ENCODE results near the gene OGFOD2. TPM values are rescaled to one million over a fixed set of nuclear protein-coding genes. Genes with fewer than 3 reads are reported as not detected.

The OGFOD2 gene
- polyA plus RNA-seq, 6 donors from 2014 or later, result 9.4 to 20.4 (median 14.2) TPM

DNA sequence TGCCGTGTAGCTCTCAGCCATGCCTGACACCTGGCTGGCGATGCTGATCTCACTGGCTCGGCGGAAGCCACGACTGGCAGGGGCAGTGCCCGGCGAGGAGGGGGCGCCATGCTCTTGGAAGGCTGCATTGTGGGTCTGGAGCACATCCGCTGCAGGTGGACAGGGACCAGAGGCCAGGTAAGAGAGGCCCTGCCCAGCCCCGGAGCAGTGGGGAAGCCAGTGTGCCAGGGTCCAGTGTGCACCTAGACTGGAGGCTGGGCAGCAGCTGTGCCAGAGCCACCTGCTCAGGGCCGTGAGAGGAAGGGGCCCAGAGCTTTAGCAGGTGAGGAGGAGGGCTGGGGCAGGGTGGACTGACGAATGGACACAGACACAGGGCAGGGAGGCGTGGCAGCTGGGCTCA lies 15.5 kb downstream of the OGFOD2 start:
- DNase-seq (no peak), ATAC-seq (ENCODE audit: low read depth in 2 of 2) (no peak)
- H3K36me3 Mint-ChIP-seq, result no peaks in the 10 kb centered on the region
- H3K9me3 Mint-ChIP-seq, result no peaks in the 10 kb centered on the region
- H3K4me1 Mint-ChIP-seq, result no peaks in the 10 kb centered on the region
- no peak overlapping the region for H3K27ac Mint-ChIP-seq
- no peaks in the 10 kb centered on the region for H3K27me3 Mint-ChIP-seq
- no peak overlapping the region for H3K4me3 Mint-ChIP-seq

DNA sequence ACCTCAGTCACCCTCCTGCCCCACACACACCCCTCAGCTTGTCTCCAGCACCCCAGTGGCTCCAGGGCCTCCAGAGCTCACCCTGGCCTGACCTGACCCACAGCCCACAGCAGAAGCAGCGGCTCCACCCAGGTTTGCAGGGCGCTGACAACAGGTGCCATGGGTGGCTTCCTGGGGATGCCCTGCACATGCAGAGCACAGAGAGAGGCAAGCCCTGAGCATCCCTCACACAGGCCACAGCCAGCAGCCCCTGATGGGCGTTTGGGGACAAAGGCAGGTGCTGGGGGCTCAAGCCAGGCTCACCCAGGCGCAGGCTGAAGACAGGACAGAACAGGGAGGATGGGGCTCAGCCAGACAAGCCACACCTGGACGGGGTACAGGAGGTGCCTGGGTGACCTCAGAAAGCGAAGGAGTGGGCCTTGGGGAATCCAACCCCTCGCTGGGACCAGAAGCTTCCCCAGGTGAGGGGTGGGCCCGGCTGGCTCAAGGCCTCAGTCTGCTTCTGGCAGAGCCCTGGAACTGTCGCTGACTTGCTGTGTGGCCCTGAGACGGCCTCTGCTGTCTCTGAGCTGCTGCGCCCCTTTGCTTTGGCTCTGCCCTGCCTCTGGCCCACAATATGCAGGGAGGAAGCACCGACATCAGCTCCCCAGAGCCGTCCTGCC lies 16.0 kb downstream of the OGFOD2 start:
- Mint-ChIP-seq H3K4me1 (no peaks in the 10 kb centered on the region), H3K9me3 (no peaks in the 10 kb centered on the region), H3K4me3 (peak overlapping the region in 1 of 8 donors; percentile 15), H3K36me3 (no peaks in the 10 kb centered on the region), H3K27me3 (no peaks in the 10 kb centered on the region), H3K27ac (no peak overlapping the region)
- ATAC-seq (ENCODE audit: low read depth in 2 of 2) (no peak), DNase-seq (no peak)

DNA sequence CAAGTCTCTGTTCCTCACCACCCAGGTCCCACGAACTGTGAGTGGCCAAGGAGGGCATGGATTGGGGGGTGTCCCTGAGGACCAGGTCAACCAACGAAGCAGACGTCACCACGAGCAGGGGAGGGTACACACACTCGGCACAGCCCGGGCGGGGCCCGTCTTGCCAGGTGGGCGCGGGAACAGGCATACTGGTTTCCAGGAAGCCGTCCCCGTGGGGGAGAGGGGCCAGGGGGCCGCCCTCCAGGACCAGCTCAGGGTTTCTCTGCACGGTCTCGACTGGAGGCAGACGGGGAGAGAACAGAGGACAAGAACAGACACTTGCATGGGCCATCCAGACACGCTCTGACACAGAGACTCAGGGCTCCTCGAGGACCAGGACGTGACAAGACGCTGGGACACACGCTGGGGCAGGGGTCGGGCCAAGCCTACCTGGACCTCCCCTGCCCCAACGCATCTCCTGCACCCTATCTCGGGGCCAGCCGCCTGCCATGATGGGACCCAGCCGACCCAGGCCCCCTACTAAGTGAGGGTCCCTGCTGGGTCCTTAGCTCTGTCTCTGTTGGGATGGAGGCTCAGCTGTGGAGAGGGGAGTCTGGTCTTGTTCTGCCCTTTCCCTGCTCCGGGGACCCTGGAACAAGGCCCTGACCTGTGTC lies 16.7 kb downstream of the OGFOD2 start:
- no peak for DNase-seq
- no peak for ATAC-seq (ENCODE audit: low read depth in 2 of 2)
- H3K4me3 Mint-ChIP-seq, result no peak overlapping the region
- H3K36me3 Mint-ChIP-seq, result no peaks in the 10 kb centered on the region
- H3K27ac Mint-ChIP-seq, result no peak overlapping the region
- no peaks in the 10 kb centered on the region for H3K9me3 Mint-ChIP-seq
- H3K4me1 Mint-ChIP-seq, result no peaks in the 10 kb centered on the region
- H3K27me3 Mint-ChIP-seq, result no peaks in the 10 kb centered on the region

DNA sequence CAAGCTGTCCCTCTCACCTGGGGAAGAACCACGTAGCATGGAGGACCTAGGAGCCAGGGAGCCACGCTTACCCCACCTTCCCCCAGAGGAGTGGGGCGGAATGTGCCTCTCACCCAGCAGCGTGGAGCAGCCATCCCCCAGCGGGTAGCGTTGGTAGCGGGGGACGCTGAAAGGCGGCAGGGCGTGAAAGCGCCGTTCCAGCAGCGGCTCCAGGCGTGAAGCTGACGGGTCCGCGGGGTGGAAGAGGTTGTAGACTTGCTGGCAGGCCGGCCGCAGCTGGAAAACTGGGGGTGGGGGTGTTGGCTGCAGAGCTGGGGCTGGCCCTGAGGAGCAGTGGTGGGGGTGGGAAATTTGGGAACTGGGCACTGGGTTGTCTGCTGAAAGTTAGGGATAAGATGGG lies 17.3 kb downstream of the OGFOD2 start:
- H3K4me1 Mint-ChIP-seq, result no peaks in the 10 kb centered on the region
- H3K27me3 Mint-ChIP-seq, result no peaks in the 10 kb centered on the region
- no peak for ATAC-seq (ENCODE audit: low read depth in 2 of 2)
- no peaks in the 10 kb centered on the region for H3K36me3 Mint-ChIP-seq
- H3K9me3 Mint-ChIP-seq, result no peaks in the 10 kb centered on the region
- no peak overlapping the region for H3K4me3 Mint-ChIP-seq
- peak overlapping the region in 2 of 6 donors; percentile 51 to 57 for H3K27ac Mint-ChIP-seq
- DNase-seq, result no peak

DNA sequence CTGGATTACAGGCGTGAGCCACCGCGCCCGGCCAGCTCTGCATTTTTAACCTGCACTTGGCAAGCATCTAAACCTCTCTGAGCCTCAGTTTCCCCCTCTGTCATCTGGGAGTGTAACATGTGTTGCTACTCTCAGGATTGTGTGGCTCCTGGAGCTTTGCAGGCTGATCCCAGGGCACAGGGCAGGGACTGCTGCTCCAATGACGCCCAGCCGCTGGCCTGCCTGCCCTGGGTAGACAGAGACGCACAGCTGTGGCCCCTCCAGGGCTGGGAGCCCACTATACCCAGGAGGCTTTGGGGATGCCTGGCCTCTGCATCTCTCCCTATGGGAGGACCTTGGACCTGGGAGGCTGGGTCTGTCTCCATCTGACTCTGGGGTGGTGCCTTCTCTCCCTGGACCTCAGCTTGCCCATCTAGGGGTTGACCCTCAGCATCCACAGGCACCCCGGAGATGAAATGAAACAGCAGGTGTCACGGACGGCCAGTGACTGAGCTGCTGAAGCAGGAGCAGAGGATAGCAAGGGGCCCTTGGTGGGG lies 19.2 kb downstream of the OGFOD2 start:
- ATAC-seq (ENCODE audit: low read depth in 2 of 2) (no peak), DNase-seq (no peak)
- Mint-ChIP-seq H3K4me1 (no peaks in the 10 kb centered on the region), H3K4me3 (no peak overlapping the region), H3K27ac (peak overlapping the region in 1 of 6 donors; percentile 76), H3K27me3 (no peaks in the 10 kb centered on the region), H3K9me3 (no peaks in the 10 kb centered on the region), H3K36me3 (no peaks in the 10 kb centered on the region)

DNA sequence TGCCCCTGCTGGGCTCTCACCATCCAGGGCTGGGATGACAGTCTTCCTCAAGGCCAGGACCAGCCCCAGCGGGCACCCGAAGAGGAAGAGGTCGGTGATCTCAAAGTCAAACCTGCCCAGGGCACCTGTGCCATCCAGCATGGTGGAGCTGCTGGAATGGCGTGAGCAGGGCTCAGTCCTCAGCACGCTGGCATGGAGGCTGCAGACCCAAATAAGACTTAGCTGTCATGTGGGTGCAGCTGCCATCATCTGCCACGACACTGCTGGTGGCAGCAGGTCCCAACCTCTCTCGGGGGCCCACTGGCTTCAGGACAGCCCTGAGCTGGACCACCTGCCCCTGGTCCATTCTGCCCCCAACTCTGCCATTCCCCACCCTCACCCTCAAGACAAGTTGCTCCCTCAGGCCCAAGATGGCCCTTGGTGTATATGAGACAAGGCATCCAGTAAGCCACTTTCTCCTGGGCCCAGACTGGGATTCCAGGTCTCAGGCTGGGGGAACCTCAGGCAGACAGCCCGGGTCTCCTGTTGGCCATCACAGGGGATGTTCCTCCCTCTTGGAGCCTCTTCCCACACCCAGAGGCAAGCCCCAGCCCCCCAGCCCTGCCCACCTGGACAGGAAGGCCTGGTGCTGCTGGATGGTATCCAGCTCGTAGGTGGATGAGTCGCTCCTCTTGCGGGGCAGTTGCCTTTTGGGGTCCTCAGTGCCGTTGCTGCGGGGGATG lies 19.9 kb downstream of the OGFOD2 start:
- Mint-ChIP-seq H3K9me3 (no peaks in the 10 kb centered on the region), H3K27me3 (no peaks in the 10 kb centered on the region), H3K4me1 (no peaks in the 10 kb centered on the region), H3K36me3 (no peaks in the 10 kb centered on the region), H3K4me3 (no peak overlapping the region), H3K27ac (no peak overlapping the region)
- ATAC-seq (ENCODE audit: low read depth in 2 of 2) (no peak), DNase-seq (no peak)

DNA sequence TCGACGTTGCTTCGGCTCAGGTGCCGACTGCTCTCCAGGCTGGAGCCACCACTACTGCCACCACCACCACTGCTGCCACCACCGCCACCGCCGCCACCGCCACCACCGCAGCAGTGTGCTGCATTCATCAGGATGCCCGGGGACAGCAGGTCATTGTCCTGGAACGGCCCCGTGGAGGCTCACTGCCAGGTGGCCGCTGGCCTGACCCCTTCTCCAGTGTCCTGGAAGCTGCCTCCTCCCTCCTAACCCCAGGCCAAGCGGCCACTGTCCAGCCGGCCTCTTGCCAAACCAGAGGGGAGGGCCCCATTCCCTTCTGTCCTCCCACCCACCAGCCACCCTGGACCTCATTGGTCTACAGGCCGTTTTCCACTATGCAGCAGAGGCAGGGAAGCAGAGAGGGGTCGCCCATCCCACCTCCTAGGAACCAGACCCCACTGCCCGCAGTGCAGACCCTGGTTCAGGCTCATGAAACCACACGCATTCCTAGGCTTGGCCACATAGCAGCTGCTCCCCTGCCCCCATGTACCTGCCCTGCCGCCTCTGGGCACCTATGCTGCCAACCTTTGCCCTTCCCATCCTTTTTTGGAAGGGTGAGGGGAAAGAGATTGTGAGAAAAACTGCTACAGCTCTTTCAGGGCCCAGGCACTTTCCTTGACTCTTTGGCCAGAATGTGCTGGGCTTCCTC lies 20.6 kb downstream of the OGFOD2 start:
- Mint-ChIP-seq H3K27ac (peak overlapping the region in 1 of 6 donors; percentile 54), H3K4me3 (no peak overlapping the region), H3K36me3 (no peaks in the 10 kb centered on the region), H3K9me3 (no peaks in the 10 kb centered on the region), H3K27me3 (no peaks in the 10 kb centered on the region), H3K4me1 (no peaks in the 10 kb centered on the region)
- DNase-seq, result no peak
- ATAC-seq (ENCODE audit: low read depth in 2 of 2), result no peak

DNA sequence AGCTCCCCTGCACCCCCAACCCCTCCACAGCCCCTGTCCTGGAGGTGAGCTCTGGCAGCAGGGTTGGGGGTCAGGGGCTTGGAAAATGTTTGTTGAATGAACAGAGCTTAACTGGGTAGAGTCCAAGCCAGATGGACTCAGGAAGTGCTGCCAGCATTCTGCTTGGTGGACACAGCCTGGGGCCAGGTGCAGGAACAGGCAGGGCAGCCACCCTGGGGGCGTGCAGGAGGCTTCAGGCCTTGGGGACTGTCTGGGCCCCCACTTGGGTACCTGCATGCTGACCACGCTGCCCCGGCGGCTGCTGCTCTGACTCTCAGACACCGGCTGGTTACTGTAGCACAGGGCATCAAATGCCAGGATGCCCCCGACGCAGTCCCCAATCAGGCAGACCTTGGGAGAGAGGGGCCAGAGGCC lies 21.2 kb downstream of the OGFOD2 start:
- H3K4me1 Mint-ChIP-seq, result no peaks in the 10 kb centered on the region
- no peaks in the 10 kb centered on the region for H3K36me3 Mint-ChIP-seq
- no peak overlapping the region for H3K27ac Mint-ChIP-seq
- ATAC-seq (ENCODE audit: low read depth in 2 of 2) (no peak), DNase-seq (no peak)
- H3K27me3 Mint-ChIP-seq, result no peaks in the 10 kb centered on the region
- no peaks in the 10 kb centered on the region for H3K9me3 Mint-ChIP-seq
- no peak overlapping the region for H3K4me3 Mint-ChIP-seq

DNA sequence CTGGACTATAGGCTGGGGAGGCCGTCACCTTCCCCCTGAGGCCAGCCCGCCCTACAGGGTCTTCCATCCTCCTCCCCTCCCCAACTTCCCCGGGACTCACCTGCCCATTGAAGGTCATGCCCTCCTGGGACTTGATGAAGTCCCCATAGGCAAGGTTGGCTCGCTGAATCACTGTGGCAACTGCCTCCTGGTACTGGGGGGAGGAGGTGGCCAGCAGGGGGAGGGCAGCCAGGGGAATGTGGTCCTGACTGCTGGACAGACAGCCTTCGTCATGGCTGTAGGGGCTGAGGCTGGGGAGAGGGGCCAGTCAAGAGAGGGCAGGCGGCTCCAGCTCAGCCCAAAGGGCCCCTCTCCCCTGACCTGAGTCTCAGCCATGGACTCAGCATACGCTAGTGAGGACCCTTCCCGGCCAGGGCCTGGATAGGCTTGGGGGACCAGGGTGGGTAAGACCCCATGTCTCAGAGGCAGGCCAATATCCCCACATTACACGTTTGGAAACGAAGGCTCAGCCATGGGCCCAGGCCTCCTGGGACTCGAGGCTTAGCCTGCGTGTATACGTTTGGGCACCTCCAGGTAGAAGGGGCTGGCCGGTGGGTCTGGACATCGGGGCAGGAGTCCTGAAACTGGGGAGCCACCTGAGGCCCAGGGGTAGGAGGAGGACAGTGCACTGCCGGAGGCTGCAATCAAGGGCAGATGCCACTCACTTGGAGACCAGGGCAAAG lies 21.7 kb downstream of the OGFOD2 start:
- no peak overlapping the region for H3K4me3 Mint-ChIP-seq
- no peak for DNase-seq
- no peak overlapping the region for H3K27ac Mint-ChIP-seq
- no peak for ATAC-seq (ENCODE audit: low read depth in 2 of 2)
- no peaks in the 10 kb centered on the region for H3K36me3 Mint-ChIP-seq
- no peaks in the 10 kb centered on the region for H3K9me3 Mint-ChIP-seq
- H3K27me3 Mint-ChIP-seq, result no peaks in the 10 kb centered on the region
- no peaks in the 10 kb centered on the region for H3K4me1 Mint-ChIP-seq

DNA sequence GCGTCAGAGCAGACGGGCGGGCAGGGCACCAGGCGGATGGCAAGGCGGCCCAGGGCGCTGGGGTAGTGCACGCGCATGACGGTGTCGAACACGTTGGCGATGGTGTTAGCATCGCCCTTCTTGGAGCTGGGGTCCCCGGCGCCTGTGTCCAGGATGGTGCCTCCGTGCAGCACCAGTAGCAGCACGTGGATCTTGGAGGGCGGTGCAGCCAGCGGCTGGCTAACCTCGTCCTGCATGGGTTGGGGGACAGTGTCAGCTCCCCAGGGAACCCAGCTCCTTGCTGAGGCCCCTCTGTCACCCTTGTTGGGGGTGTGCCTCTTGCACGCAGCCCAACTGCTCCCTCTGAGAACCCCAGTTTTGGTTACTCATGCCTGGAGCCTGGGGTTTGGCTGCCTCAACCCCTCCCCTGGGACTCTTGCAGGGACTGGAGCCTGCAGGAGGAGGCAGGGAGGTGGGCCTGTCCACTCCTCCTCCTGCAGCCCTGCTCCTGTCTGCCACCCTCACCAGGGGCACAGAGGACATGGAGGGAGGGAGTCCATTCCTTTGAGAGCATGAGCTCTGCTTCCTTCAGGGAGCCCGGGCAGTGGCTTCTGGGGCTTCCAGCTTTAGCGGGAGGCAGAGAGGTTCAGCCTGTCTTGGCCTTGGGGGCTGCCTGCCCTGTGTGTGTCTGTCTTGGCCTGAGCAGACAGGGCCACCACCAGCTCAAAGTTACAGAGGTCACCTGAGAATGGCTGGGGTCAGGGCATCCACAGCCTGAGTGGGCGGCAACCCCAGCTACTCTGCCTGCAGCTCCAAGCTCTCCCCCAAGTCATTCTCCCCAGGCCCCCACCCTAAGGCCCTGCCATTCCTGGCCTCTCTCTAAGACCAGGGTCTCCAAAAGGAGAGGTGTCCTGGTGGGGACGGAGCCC lies 22.6 kb downstream of the OGFOD2 start:
- Mint-ChIP-seq H3K27ac (no peak overlapping the region), H3K36me3 (no peaks in the 10 kb centered on the region), H3K4me1 (no peaks in the 10 kb centered on the region), H3K4me3 (no peak overlapping the region), H3K9me3 (no peaks in the 10 kb centered on the region), H3K27me3 (no peaks in the 10 kb centered on the region)
- DNase-seq (no peak), ATAC-seq (ENCODE audit: low read depth in 2 of 2) (no peak)

DNA sequence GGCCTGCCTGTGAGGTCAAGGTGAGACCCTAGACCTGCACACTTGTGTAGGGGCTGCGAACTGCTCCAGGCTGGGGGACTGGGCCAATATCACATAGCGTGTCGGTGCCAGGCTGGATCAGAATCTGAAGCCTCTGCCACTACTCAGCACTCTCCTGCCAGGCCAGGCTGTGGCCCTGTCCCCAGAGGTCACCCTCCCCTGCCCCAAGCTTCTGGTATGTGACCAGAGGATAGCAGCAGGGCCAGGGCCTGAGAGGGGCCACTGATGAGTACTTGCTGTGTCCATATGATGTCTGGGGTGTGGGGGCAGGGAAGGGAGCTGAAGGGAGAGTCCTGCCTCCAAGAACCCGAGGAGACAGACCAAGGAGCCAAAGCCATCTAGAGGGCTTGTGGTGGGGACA lies 23.3 kb downstream of the OGFOD2 start:
- H3K27me3 Mint-ChIP-seq, result no peaks in the 10 kb centered on the region
- peak overlapping the region in 4 of 6 donors; percentile 10 to 88 (median 48) for H3K27ac Mint-ChIP-seq
- H3K36me3 Mint-ChIP-seq, result no peaks in the 10 kb centered on the region

DNA sequence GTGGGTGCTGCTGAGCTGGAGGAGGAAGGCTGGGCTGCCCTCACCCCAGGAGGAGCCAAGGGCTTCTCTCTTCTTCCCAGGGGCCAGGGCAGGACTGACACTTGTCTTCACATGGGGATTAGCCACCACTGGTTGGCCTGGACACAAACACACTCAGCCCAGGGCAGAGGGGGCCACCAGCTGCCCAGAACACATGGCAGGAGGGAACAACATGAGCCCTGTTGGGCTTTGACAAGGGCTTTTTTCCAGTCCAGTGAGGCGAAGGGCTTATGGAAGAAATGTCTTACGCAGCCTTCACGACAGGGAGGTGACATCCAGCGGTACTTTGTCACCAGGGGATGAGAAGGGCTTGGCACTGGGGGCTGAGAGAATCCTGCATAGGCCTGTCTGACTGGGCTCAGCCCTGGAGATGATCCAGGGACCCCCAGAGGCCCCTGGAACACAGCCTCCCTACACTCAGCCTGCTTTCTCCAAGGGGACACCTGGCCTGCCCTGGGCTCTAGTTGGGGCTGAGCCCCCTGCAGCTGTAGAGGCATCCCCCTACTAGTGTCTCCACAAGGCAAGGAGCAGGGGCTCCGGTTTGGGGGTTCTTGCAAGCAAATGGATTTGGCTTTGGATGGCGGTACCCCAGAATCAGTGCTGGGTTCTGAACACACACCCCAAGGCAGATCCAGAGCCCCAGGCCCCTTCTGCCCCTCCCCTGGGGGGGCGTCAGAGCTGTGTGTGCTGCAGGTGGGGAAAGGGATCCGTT lies 24.3 kb downstream of the OGFOD2 start:
- ATAC-seq (ENCODE audit: low read depth in 2 of 2), result no peak
- DNase-seq, result no peak
- no peaks in the 10 kb centered on the region for H3K36me3 Mint-ChIP-seq
- no peak overlapping the region for H3K4me3 Mint-ChIP-seq
- H3K9me3 Mint-ChIP-seq, result no peaks in the 10 kb centered on the region
- H3K27ac Mint-ChIP-seq, result peak overlapping the region in 3 of 6 donors; percentile 41 to 74 (median 68)
- H3K27me3 Mint-ChIP-seq, result no peaks in the 10 kb centered on the region
- H3K4me1 Mint-ChIP-seq, result no peaks in the 10 kb centered on the region

More for the DNA sequence above, 23.3 kb downstream of the OGFOD2 start:
- no peak for ATAC-seq (ENCODE audit: low read depth in 2 of 2)
- H3K9me3 Mint-ChIP-seq, result no peaks in the 10 kb centered on the region
- no peak for DNase-seq
- H3K4me1 Mint-ChIP-seq, result no peaks in the 10 kb centered on the region
- H3K4me3 Mint-ChIP-seq, result no peak overlapping the region

Measured in naive B cell (primary cell).